ENCODE results near the gene NKAPL. TPM values are rescaled to one million over a fixed set of nuclear protein-coding genes. Genes with fewer than 3 reads are reported as not detected.

Gene NKAPL
- total and polyA plus RNA-seq, 2 of the 13 experiments (the other 11 are each of a cell fraction or from before 2014, with no cell fraction given) = not detected

- TF ChIP-seq PHF20 (CRISPR knock-in tag; IDR thresholded peaks at IDR 0.05) (peak; percentile 99), ZNF747 (CRISPR knock-in tag; IDR thresholded peaks at IDR 0.05; ENCODE audit: borderline replicate concordance) (no peak), SUZ12 (IDR thresholded peaks at IDR 0.05; ENCODE audit: low read depth, low read length) (no peak), ZNF781 (CRISPR knock-in tag; IDR thresholded peaks at IDR 0.05; ENCODE audit: borderline replicate concordance, not compliant biosample characterization) (no peak), KDM6A (CRISPR knock-in tag; IDR thresholded peaks at IDR 0.05; ENCODE audit: low read depth) (no peak), PAXIP1 (CRISPR knock-in tag; conservative IDR thresholded peaks at IDR 0.05) (peak; percentile 36; the same call in 1 of the 2 replicates), WIZ (CRISPR knock-in tag; IDR thresholded peaks at IDR 0.05) (0 out of 2 replicates have a peak, but pooled peaks have one; percentile 6), ZNF556 (CRISPR knock-in tag; IDR thresholded peaks at IDR 0.05; ENCODE audit: borderline replicate concordance) (peak; percentile 58; the same call in 1 of the 2 replicates), NFYB (CRISPR knock-in tag; IDR thresholded peaks at IDR 0.05) (no peak), SCMH1 (CRISPR knock-in tag; IDR thresholded peaks at IDR 0.05; ENCODE audit: borderline replicate concordance) (no peak), MED1 (CRISPR knock-in tag; IDR thresholded peaks at IDR 0.05) (peak; percentile 55; the same call in 1 of the 2 replicates), KAT8 (CRISPR knock-in tag; IDR thresholded peaks at IDR 0.05) (peak; percentile 100), CREM (IDR thresholded peaks at IDR 0.05) (peak; percentile 82), CREM (CRISPR knock-in tag; IDR thresholded peaks at IDR 0.05) (no peak), FOXA1 (IDR thresholded peaks at IDR 0.05) (no peak), FOXA1 (CRISPR knock-in tag; IDR thresholded peaks at IDR 0.05) (peak; percentile 42; the same call in 1 of the 2 replicates), ARNT (IDR thresholded peaks at IDR 0.05) (no peak), ZNF235 (CRISPR knock-in tag; IDR thresholded peaks at IDR 0.05; ENCODE audit: borderline replicate concordance) (no peak), HOXA5 (CRISPR knock-in tag; IDR thresholded peaks at IDR 0.05) (peak; percentile 95; the same call in 1 of the 2 replicates)
- TF ChIP-seq, protein P1, sequence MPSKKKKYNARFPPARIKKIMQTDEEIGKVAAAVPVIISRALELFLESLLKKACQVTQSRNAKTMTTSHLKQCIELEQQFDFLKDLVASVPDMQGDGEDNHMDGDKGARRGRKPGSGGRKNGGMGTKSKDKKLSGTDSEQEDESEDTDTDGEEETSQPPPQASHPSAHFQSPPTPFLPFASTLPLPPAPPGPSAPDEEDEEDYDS (CRISPR knock-in tag; IDR thresholded peaks at IDR 0.05) = peak; percentile 65; the same call in 1 of the 2 replicates
- TF ChIP-seq, protein P2, sequence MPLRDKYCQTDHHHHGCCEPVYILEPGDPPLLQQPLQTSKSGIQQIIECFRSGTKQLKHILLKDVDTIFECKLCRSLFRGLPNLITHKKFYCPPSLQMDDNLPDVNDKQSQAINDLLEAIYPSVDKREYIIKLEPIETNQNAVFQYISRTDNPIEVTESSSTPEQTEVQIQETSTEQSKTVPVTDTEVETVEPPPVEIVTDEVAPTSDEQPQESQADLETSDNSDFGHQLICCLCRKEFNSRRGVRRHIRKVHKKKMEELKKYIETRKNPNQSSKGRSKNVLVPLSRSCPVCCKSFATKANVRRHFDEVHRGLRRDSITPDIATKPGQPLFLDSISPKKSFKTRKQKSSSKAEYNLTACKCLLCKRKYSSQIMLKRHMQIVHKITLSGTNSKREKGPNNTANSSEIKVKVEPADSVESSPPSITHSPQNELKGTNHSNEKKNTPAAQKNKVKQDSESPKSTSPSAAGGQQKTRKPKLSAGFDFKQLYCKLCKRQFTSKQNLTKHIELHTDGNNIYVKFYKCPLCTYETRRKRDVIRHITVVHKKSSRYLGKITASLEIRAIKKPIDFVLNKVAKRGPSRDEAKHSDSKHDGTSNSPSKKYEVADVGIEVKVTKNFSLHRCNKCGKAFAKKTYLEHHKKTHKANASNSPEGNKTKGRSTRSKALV (CRISPR knock-in tag; IDR thresholded peaks at IDR 0.05) = peak; percentile 74; the same call in 1 of the 2 replicates
- TF ChIP-seq, protein P3, sequence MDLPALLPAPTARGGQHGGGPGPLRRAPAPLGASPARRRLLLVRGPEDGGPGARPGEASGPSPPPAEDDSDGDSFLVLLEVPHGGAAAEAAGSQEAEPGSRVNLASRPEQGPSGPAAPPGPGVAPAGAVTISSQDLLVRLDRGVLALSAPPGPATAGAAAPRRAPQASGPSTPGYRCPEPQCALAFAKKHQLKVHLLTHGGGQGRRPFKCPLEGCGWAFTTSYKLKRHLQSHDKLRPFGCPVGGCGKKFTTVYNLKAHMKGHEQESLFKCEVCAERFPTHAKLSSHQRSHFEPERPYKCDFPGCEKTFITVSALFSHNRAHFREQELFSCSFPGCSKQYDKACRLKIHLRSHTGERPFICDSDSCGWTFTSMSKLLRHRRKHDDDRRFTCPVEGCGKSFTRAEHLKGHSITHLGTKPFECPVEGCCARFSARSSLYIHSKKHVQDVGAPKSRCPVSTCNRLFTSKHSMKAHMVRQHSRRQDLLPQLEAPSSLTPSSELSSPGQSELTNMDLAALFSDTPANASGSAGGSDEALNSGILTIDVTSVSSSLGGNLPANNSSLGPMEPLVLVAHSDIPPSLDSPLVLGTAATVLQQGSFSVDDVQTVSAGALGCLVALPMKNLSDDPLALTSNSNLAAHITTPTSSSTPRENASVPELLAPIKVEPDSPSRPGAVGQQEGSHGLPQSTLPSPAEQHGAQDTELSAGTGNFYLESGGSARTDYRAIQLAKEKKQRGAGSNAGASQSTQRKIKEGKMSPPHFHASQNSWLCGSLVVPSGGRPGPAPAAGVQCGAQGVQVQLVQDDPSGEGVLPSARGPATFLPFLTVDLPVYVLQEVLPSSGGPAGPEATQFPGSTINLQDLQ (CRISPR knock-in tag; IDR thresholded peaks at IDR 0.05) = 0 out of 2 replicates have a peak, but pooled peaks have one; percentile 50
These were observed 6.8 kb upstream of the NKAPL start, which contains the start of gene ZKSCAN4 (continued) for GRCh38 chr6:28252009-28252975.

Measured in HepG2 (cell line).